Panc1 (cell line): ENCODE data around the gene STEAP3.

Experiments
- SIN3A ChIP-seq: IDR thresholded peaks from 2 replicates; pipeline ENCODE4 v1.6.1; 2012; ENCODE audit warnings: low read depth, mild to moderate bottlenecking, low read length, moderate library complexity, borderline replicate concordance; ENCODE audit not compliant: insufficient read depth
- TF ChIP-seq, protein P1 (sequence below): fragments of 450-650 bp; IDR thresholded peaks from 2 replicates; pipeline ENCODE4 v1.5.1; 2017; ENCODE audit warnings: mild to moderate bottlenecking

DNA sequence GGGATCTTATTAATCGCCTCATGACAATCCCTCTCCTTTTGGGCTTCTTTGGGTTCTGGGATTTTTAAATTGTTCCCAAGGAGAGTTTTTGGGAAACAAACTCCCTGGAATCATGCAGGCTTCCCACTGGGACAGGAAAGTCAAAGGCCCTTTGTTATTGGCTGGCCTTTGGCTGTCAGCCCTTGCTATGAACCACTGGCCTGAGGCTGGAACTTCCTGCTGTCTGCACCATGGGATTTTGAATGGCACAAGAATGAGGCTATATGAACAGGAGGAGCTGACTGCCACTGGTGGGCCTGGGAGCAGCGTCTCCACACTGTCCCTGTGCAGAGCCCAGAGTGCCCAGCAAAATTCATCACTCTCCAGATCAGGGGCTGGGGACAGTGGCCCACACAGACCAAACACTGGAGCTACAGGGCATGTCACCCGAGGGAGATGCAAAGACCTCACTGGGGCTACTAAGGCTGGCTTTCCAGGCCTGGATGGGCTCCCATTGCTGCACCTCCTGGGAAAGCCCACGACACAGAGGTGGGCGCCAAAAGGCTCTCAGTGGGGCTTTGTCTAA lies 35.7 kb downstream of the STEAP3 start:
- TF ChIP-seq, protein P1, sequence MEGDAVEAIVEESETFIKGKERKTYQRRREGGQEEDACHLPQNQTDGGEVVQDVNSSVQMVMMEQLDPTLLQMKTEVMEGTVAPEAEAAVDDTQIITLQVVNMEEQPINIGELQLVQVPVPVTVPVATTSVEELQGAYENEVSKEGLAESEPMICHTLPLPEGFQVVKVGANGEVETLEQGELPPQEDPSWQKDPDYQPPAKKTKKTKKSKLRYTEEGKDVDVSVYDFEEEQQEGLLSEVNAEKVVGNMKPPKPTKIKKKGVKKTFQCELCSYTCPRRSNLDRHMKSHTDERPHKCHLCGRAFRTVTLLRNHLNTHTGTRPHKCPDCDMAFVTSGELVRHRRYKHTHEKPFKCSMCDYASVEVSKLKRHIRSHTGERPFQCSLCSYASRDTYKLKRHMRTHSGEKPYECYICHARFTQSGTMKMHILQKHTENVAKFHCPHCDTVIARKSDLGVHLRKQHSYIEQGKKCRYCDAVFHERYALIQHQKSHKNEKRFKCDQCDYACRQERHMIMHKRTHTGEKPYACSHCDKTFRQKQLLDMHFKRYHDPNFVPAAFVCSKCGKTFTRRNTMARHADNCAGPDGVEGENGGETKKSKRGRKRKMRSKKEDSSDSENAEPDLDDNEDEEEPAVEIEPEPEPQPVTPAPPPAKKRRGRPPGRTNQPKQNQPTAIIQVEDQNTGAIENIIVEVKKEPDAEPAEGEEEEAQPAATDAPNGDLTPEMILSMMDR = no peak
- TF ChIP-seq SIN3A = no peak
